ENCODE data around the gene SYTL5. TPM values are rescaled to one million over a fixed set of nuclear protein-coding genes. Genes with fewer than 3 reads are reported as not detected.

The SYTL5 gene
- total RNA-seq, 1 donor from 2014 or later = not detected

DNA sequence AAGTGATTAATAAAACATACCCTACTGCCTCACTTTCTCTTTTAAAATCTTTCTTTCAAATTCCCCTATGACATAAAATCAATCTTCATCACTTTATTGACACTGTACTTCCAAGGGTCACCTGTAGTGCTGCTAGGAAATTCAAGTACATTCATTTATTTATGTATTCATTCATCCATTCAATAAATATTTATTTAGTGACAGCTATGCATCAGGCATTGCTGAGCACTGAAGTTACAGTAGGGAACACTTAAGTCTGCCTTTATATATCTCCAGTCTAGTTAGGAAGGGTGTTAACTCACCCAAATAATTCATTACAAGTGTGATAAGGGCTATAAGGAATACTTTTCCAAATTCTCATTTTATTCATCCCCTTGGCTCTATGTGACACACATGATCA, 2.3 kb downstream of the SYTL5 start:
- DNase-seq (ENCODE audit: low spot score) = no peak
- no peak for ATAC-seq
- intact Hi-C loops (cut with DNase I) = no loop called here

DNA sequence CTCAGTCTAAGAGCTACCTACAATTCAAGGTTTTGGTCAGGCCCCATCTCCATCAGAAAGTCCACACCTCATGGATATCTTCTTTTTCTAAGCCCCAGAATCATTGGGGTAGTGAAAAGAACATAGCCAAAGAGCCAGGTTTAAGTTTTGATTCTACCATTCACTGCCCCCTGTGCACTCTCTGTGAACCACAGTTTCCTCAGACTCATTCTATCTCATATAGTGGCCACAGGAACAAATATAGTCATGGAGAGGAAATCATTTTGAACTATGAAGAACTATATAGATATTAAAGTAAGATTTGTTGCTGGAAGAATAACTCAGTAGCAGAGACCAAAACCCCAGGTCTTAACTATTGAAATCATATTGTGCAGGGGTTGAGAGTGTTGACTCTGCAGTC, 3.3 kb downstream of the SYTL5 start:
- ATAC-seq = no peak
- DNase-seq (ENCODE audit: low spot score) = no peak
- intact Hi-C loops (cut with DNase I) = no loop called here

DNA sequence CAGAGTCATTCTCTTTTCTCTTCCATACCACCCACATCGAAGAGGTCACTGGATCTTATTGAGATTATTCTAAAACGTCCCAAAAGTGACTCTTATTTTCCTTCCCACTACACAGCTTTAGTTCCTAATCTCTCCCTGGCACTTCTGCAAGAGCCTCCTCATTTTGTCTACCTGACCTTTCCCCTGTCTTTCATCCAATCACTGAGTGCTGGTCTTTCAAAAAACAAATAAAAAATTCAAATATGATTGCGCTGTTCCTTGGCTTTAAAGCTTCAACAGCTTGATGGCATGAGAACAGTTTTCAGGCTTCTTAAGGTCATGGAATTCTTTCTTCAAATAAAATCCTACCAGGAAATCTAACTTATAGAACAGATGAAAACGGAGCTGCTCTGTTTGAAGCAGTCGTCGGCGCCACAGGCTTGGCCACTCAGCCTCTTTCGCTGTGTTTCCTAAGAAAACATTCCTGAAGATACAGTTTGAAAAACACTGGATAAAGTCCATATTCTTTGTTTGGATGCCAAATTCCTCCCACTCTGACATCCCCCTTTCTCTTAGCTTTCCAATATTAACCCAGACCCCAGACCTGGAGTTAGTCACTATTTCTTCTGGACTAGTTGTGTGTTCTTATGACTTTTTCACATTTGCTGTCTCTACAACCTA, 12.5 kb downstream of the SYTL5 start:
- intact Hi-C loops (cut with DNase I) = no loop called here
- no peak for DNase-seq (ENCODE audit: low spot score)
- no peak for ATAC-seq

DNA sequence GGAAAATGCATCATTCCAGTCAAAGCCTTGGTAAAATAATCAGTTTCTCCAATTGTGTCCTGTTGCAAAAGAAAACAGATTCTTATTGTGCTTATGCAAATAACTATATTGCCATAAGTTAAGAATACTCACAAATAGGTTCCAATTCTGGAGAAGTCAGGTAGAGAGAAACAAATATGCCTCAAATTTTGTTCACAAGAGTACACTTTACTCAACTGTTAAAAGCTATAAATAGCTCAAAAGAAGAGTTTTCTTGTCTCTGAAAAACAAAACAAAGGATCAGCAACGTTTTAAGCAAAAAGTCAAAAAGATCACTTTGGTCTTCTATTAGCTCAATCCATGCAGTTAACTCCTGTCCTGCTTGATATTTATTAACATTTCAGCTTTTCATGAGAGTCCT, 21.9 kb downstream of the SYTL5 start:
- intact Hi-C loops (cut with DNase I) = no loop called here
- ATAC-seq = no peak
- no peak for DNase-seq (ENCODE audit: low spot score)

DNA sequence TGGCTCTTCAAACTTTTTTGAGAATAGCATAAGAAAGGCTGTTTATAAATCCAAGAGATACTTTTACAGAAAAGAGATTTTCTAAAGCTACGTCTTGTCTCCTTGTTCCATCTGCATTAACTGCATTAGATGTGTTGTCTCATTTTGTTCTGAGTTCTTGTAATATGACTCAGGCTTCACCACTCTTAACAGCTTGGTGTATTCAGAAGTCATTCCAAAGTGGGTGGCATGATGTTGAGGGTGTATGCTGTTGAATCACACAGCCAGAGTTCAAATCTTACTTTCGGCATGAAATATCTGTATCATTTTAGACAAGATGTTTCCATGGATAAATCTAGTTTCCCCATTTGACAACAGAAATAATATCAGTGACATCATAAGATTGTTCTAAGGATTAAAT, 30.1 kb downstream of the SYTL5 start:
- intact Hi-C loops (cut with DNase I) = no loop called here
- DNase-seq (ENCODE audit: low spot score) (no peak), ATAC-seq (no peak)

DNA sequence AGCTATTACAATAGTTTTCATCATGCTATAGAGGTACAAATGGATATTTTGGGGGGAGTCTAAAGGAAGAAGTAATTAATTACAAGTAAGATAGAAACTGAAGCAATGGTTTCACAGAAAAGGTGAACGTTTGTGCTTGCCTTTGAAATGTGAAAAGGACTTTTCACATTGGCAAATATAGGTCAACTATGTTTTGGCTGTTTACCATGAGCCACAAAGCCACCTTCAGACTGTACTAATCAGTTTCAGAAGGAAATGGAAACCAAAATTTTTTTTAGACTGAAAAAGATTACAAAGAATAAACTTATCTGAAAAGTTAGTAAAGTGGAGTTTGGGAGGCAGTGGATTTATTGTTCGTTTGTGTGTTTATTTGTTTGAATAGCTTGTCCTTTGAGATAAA, 32.1 kb downstream of the SYTL5 start:
- ATAC-seq = no peak
- intact Hi-C loops (cut with DNase I) = no loop called here
- no peak for DNase-seq (ENCODE audit: low spot score)

DNA sequence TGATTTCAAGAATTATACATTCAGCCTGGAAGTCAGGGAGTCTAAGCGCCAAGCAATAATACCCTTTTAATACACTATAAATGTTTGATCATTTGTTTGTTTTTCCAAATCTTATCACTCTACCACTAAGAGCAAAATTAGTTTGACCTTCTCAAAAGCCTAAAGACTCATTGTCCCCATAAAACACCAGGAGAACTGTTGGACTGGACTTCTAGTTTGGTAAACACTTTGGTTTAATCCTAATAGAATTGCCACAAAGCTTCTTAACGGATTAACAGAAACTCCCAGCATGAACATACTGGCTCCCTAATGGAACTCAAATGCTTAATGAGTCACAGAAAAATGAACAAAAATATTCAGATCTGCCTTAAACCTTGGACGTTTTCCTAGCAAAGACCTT, 34.9 kb downstream of the SYTL5 start:
- ATAC-seq (no peak), DNase-seq (ENCODE audit: low spot score) (no peak)
- intact Hi-C loops (cut with DNase I) = no loop called here

DNA sequence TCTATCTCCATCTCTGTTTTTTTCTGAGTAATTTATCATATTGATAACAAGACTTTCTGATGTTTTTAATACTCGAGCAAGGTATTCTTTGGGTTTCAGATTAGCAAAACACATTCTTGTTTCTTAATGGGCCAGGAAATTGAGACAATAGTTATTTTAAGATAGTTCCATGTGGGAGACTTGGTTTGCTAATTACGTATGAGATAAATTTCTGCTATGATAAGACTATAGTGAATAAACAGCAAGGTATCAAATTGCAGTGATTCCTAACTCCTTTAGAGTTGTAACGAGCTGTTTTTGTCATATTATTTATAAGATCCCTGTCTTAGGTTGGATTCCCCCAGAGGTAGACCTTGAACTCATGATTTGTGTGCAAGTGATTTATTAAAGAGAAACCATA, 38.3 kb downstream of the SYTL5 start:
- no peak for DNase-seq (ENCODE audit: low spot score)
- intact Hi-C loops (cut with DNase I) = no loop called here
- ATAC-seq = no peak

DNA sequence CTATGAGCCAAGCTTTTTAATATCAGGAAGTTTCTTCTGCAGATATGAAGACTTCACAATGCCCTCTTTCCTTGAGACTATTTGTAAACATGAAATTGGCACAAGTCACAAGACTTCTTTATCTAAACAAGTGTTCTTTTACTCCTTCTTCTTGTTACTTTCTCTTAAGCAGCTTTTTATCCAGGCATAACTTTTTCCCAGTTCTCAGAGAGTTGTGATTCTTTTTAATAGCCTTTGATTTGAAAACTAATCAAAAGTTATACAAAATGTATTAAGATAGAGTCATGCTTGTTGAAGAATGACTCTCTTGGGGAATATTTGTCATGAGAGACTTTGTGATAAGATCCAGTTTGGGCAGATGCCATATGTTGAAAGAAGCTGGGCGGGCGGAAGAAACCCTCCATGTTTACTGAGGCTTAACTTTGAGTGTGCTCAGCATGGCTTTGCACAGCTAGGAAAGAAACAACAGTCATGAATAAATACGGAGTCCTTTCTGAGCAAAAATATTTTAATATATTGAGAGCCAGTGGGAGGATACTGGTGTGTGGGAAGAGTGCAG, 39.3 kb downstream of the SYTL5 start:
- no peak for DNase-seq (ENCODE audit: low spot score)
- no peak for ATAC-seq
- intact Hi-C loops (cut with DNase I) = no loop called here

DNA sequence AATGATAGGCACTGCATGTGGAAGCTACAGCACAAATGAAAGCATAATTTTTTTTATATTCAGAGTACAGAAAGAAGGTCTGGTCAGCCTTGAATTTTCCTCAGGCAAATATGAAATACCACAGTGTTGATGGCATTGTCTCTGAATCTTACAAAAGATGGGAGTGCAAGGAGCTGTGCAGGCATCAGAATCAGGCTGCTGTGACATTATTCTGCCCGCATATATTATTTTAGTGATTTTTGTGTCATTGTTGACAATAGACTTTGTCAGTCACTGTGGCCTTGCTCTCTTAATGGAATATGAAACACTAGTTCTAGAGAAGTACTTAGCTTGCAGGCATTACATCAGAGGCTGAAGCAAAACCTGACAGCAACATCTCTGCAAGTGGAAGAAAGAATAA, 42.5 kb downstream of the SYTL5 start:
- intact Hi-C loops (cut with DNase I) = no loop called here
- ATAC-seq (no peak), DNase-seq (ENCODE audit: low spot score) (no peak)

DNA sequence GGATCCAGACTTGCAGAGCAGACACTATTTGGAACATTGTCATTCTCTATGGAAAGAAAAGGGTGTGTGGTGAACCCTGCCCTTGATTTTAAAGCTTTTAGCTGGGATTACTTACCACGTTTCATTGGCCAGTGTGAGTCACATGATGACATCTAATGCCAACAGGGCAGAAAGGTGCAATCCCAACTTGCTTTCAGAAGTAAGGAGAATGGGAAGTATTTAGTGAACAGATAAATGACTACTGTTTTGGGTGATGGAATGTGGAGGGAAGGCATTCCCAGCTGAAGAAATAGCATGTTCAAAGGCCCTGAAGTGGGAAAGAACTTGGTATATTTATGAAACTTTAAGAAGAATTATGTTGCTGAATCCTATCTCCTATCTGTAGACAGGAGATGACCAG, 44.5 kb downstream of the SYTL5 start:
- no peak for DNase-seq (ENCODE audit: low spot score)
- intact Hi-C loops (cut with DNase I) = no loop called here
- ATAC-seq = no peak

DNA sequence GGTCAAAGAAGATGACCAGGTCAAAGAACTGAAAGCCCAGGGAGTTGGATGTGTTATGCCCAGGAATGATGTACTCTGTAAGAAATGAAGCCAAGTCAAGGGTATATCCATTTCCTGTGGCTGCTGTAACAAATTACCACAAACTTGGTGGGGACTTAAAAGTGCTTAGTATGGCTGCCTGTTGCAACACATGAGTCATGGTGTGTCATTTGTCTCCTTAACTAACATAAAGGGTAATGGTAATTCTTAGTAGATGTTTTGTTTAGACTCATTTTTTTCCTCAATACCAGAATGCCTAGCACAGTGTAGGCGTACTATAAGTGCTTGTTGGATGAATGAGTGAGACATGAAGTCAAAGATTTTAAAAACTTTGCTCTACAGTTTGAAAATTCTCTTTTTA, 45.7 kb downstream of the SYTL5 start:
- ATAC-seq (no peak), DNase-seq (ENCODE audit: low spot score) (no peak)
- intact Hi-C loops (cut with DNase I) = no loop called here

DNA sequence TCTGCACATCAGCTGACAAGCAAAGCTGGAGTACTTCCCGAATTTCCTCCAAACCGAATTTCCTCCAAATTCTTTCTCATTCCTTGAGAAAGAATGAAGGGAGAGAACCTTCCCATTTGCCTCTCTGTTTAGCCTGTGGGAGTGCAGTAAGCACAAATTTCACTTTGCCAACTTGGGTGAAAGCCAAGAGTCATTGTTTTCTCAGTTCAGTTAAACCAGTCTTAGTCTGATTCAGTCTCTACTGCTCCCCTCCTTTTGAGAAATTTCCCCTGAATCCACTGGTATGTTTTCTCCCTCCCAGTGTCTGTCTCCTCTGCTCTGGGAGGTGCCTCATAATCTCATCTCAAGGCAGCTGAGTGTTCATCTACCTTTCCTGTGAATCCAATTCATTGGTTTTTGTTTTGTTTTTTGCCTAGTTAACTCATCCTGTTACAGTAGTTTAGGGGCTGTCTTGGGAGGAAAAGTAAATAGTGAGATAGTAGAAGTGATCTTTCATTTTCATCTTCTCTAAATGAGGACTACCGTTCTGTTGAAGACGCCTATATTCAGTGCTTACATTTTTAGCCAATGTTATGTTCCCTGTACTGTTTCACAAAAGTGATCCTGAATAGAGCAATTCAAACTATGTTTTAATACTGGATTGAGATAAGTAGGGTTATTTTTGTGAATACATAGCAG, 49.0 kb downstream of the SYTL5 start:
- DNase-seq (ENCODE audit: low spot score) (no peak), ATAC-seq (no peak)
- intact Hi-C loops (cut with DNase I) = no loop called here

DNA sequence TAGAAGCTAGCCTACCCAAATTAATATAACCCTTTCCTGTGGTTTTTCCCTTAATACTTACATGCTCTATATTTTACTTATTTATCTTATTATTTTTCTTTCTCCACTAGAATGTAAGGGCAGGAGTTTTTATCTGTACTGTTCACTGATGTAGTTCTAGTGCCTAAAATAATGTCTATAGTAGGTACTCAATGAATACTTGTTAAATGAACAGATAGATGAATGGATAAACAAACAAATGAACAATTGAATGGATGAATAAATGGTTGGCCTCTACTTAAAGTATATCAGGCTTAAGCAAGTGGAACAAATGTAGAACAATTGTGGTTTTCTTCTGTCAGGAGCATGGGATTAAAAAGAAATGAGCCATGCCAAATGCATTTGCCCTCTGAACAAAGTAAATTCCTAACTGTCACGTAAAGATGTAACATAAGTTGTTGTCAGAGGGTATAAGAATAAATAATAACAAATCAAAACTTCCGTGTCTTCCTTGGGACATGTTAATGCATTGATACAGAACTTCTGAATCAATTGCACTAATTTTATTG, 54.1 kb downstream of the SYTL5 start:
- ATAC-seq = no peak
- DNase-seq (ENCODE audit: low spot score) = no peak
- intact Hi-C loops (cut with DNase I) = no loop called here

DNA sequence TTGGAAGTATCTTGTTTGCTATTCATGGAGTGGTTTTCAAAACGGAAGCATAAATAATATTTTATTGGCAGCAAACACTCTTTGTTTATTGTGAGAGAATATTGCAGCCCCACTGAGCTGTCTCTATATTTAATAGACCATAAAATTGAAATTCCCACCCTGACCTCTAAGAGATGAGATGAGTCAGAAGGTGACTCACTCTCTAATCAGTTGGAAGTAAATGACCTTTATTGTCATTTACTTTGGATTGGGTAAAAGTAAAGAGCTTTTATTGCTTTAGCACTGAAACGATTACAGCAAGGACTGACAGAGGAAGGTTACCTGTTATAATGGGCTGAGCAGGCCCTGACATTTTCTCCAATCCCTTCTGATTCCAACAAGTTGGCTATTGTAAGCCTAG, 55.0 kb downstream of the SYTL5 start:
- DNase-seq (ENCODE audit: low spot score) (no peak), ATAC-seq (no peak)
- intact Hi-C loops (cut with DNase I) = no loop called here

DNA sequence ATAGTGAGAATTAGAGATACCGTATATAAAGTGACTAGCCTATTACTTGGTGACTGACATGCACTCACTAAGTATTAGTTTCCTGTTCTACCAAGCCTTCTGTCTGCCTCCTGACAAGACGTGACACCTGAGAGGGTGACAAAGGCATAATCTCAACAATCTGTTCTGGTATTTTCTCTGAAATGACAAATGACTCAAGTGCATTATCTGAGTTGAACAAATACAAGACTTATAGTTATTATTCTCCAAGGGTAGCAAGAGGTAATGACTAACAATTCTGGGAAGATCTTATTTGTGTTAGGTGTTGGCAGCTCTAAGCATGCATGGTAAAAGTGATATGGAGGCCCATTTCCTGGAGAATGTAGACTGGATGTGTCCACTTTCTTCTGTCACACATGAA, 60.6 kb downstream of the SYTL5 start:
- DNase-seq (ENCODE audit: low spot score) (no peak), ATAC-seq (no peak)
- intact Hi-C loops (cut with DNase I) = no loop called here

DNA sequence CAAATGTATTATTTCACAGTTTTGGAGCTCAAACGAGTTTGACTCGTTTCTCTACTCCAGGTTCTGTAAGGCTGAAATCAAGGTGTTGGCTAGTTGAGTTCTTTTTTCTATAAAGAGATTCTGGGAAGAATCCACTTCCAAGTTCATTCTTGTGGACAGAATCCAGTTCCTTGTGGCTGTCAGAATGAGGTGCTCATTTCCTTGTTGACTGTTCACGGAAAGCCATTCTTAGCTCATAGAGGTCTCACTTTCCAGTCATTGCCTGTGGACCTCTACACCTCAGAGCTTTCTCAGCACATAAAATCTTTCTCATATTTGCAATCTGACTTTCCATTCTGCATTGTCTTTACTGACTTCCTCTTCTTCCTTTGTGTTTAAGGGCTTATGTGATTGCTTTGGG, 62.9 kb downstream of the SYTL5 start:
- ATAC-seq = no peak
- intact Hi-C loops (cut with DNase I) = no loop called here
- no peak for DNase-seq (ENCODE audit: low spot score)

DNA sequence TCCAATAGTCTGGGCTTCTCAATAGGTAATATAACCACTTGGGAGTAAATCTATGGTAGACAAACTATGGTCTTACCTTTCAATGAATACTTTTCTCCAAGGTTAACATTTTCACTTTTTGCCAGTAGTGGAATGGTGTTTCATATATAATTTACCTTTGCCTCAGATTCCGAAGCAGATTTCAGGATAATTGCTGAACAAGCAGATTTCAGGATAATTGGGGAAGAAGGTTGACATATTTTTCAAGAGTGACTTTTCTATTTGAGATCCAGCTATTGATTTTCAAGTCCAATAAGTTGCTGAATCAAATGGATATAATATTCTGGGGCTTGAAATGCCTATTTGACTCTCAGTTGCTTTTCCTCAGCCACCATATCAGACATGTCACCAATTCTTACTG, 63.6 kb downstream of the SYTL5 start:
- ATAC-seq (no peak), DNase-seq (ENCODE audit: low spot score) (no peak)
- intact Hi-C loops (cut with DNase I) = no loop called here

DNA sequence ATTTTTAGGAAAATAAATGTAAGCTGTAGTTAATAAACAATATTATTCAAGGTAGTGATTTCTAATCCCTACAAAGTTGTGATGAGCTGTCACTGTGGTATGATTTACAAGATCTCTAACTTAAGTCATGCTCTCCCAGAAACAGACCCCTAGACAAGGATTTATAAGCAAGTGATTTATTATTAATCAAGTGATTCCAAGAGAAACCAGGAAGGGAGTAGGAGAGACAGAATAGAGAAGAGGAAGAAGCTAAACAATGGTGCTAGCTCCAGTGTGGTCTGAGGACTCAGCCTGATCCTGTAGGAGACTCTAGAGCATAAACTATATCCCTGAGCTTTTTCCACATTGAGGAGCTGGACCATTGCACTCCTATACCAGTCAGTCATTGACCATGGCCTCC, 73.1 kb downstream of the SYTL5 start:
- DNase-seq (ENCODE audit: low spot score) (no peak), ATAC-seq (no peak)
- intact Hi-C loops (cut with DNase I) = no loop called here

DNA sequence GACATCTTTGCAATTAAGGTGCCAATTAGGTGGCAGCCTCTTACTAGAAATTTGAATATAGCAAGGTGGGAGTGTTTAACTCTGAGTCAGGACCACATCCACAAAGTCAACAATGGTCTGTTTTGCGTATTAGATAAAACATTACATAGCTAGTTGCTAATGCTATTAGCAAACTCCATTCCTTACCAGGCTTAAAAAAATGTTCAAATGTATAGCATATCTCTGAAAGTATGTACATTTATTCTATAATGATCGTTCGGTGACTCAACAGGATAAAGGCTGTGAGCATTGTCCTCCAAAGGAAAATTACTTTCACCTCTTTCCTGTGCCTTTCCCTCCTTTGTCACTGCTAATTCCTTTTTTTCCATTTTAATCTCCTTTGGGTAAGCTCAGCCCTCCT, 74.5 kb downstream of the SYTL5 start:
- intact Hi-C loops (cut with DNase I) = no loop called here
- DNase-seq (ENCODE audit: low spot score) (no peak), ATAC-seq (no peak)

DNA sequence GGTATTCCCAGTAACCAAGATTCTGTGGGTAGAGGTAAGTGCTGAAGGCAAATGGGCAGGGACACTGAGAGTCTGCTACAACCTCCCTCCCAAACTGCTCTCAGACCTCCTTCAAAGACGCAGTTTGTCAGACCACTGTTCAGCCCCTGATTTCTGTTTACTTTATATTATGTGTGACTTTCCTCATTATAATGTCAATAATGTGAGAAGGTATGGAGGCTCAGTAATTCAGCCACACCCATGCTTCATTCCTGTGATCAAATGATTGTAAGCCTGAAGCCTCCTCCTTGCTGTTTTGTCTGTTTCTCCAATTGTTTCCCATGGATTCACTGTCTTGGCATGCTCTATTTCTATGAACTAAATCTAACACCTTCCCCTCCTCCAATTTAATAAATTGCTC, 75.6 kb downstream of the SYTL5 start:
- no peak for DNase-seq (ENCODE audit: low spot score)
- ATAC-seq = no peak
- intact Hi-C loops (cut with DNase I) = no loop called here

All from sciatic nerve (tissue), 2 donors.